ENCODE results near the gene DNMT3A. TPM values are rescaled to one million over a fixed set of nuclear protein-coding genes. Genes with fewer than 3 reads are reported as not detected.
A peak's percentile ranks its signal among the peaks of the same experiment; 100 is the strongest.

DNMT3A gene
- total RNA-seq, 1 experiment from 2014 or later = 215 TPM

GRCh38 chr2:25334482-25334881, 7.2 kb downstream of the DNMT3A start:
- H3K18ac ChIP-seq (ENCODE audit: insufficient read length, low read depth, low read length) = no peak overlapping the region
- no peak overlapping the region for H3K14ac ChIP-seq (ENCODE audit: insufficient read depth, low read length)
- H3K79me1 ChIP-seq (ENCODE audit: insufficient read depth, low read depth, low read length, poor library complexity, severe bottlenecking) = no peaks in the 10 kb centered on the region
- H2BK20ac ChIP-seq (ENCODE audit: low read depth, low read length, poor library complexity, severe bottlenecking) = no peak overlapping the region
- H2AK5ac ChIP-seq (ENCODE audit: insufficient read length, low read length) = no peak overlapping the region
- no peaks in the 10 kb centered on the region for H3K9me3 Mint-ChIP-seq
- H3T11ph ChIP-seq (ENCODE audit: low read length) = no peak overlapping the region
- H3K23me2 ChIP-seq (ENCODE audit: insufficient read length, low read depth, low read length, poor library complexity, severe bottlenecking) = no peaks in the 10 kb centered on the region
- no peak overlapping the region for H2BK120ac ChIP-seq (ENCODE audit: low read depth, low read length, poor library complexity, severe bottlenecking)
- H3K4me1 Mint-ChIP-seq = peaks cover 61 to 75% of the 10 kb centered on the region in 2 experiments
- no peak overlapping the region for H4K5ac ChIP-seq (ENCODE audit: insufficient read length, low read depth, low read length)
- DNase-seq = no peak
- no peaks in the 10 kb centered on the region; a peak in 1 of 7 replicates for H3K36me3 Mint-ChIP-seq (ENCODE audit: insufficient read depth in 1 of 3, low read depth in 3 of 3)
- no peak overlapping the region for H3K23ac ChIP-seq (ENCODE audit: insufficient read length, low read depth, low read length)
- H3K27me3 Mint-ChIP-seq (ENCODE audit: low read depth) = no peaks in the 10 kb centered on the region; the same call in 1 of the 2 replicates
- H3K9me3 ChIP-seq (ENCODE audit: control insufficient read depth, low read depth, low read length) = no peaks in the 10 kb centered on the region
- H3K27me3 ChIP-seq (ENCODE audit: insufficient read depth, low read length) = no peaks in the 10 kb centered on the region
- H2AFZ ChIP-seq (ENCODE audit: low read length) = no peak overlapping the region
- no peak overlapping the region for H4K8ac ChIP-seq (replicated peaks; ENCODE audit: insufficient read length, low read depth, low read length)
- H3K27ac ChIP-seq (ENCODE audit: insufficient read length, low read depth, low read length) = no peak overlapping the region
- H3K4me2 ChIP-seq (ENCODE audit: insufficient read depth, insufficient read length, low read length) = no peak overlapping the region
- no CpG with 5 or more reads among the region's 8 CpGs for WGBS (ENCODE audit: extremely low coverage, insufficient read length, low lambda C conversion rate)
- H3K79me2 ChIP-seq (ENCODE audit: insufficient read depth, low read length) = no peaks in the 10 kb centered on the region; the same call in 1 of the 2 replicates
- H3K4me1 ChIP-seq (ENCODE audit: insufficient read depth, low read length) = peaks cover 15% of the 10 kb centered on the region; the same call in 1 of the 2 replicates
- H3K27ac Mint-ChIP-seq = peak overlapping the region in 1 of 3 experiments; percentile 75; a peak in 1 of 7 replicates
- no peak for TF ChIP-seq CTCF (conservative IDR thresholded peaks at IDR 0.05)
- no peaks in the 10 kb centered on the region for H4K20me1 ChIP-seq (ENCODE audit: control insufficient read depth, insufficient read depth, insufficient read length)
- H4K91ac ChIP-seq (ENCODE audit: insufficient read length, low read depth, low read length) = no peak overlapping the region
- no peak overlapping the region for H3K9ac ChIP-seq (ENCODE audit: extremely low read depth, insufficient read length, low read length)
- H3K4me3 Mint-ChIP-seq = peak overlapping the region in 1 of 2 experiments; percentile 16; a peak in 2 of 5 replicates
- H2BK15ac ChIP-seq (ENCODE audit: low read depth, low read length) = no peak overlapping the region
- no peak overlapping the region for H3K4ac ChIP-seq (ENCODE audit: low read depth, low read length)
- H3K56ac ChIP-seq (ENCODE audit: insufficient read length, low read depth, low read length) = no peak overlapping the region
- no peak overlapping the region for H2BK12ac ChIP-seq (ENCODE audit: insufficient read length, low read depth, low read length)
- H2BK5ac ChIP-seq (ENCODE audit: insufficient read length, low read length) = no peak overlapping the region

All from H9 (cell line).